ENCODE results near the gene ADAMTSL3.

The ADAMTSL3 gene, protein sequence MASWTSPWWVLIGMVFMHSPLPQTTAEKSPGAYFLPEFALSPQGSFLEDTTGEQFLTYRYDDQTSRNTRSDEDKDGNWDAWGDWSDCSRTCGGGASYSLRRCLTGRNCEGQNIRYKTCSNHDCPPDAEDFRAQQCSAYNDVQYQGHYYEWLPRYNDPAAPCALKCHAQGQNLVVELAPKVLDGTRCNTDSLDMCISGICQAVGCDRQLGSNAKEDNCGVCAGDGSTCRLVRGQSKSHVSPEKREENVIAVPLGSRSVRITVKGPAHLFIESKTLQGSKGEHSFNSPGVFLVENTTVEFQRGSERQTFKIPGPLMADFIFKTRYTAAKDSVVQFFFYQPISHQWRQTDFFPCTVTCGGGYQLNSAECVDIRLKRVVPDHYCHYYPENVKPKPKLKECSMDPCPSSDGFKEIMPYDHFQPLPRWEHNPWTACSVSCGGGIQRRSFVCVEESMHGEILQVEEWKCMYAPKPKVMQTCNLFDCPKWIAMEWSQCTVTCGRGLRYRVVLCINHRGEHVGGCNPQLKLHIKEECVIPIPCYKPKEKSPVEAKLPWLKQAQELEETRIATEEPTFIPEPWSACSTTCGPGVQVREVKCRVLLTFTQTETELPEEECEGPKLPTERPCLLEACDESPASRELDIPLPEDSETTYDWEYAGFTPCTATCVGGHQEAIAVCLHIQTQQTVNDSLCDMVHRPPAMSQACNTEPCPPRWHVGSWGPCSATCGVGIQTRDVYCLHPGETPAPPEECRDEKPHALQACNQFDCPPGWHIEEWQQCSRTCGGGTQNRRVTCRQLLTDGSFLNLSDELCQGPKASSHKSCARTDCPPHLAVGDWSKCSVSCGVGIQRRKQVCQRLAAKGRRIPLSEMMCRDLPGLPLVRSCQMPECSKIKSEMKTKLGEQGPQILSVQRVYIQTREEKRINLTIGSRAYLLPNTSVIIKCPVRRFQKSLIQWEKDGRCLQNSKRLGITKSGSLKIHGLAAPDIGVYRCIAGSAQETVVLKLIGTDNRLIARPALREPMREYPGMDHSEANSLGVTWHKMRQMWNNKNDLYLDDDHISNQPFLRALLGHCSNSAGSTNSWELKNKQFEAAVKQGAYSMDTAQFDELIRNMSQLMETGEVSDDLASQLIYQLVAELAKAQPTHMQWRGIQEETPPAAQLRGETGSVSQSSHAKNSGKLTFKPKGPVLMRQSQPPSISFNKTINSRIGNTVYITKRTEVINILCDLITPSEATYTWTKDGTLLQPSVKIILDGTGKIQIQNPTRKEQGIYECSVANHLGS (N-terminal part only)

GRCh38 chr15:83653639-83654378 lies at the start of gene ADAMTSL3:
Gene ADAMTSL3, plus strand, starts transcription at chr15:83654123. Its CDS starts 1,639 bp downstream, at chr15:83655762.
- DNase-seq = no peak

DNA sequence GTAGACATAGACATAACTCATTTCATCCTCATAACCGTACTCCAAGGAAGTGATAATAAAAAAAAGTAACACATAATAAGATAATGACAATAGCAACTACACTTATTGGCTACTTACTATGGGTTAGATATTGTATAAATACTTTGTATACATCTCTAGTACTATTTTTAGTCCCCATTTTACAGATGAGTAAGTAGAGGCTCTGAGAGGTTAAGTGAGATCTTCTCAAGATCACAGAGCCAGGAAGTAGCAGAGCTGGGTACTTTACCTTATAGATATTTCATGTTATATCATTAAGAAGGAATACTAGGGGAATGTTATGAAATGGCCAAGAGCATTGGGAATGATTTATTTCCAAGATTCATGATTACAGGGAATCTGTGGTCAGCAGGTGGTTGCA lies 49.4 kb upstream of the ADAMTSL3 start:
- no peak for DNase-seq

GRCh38 chr15:83605111-83605945 lies 48.6 kb upstream of the ADAMTSL3 start:
- no peak for DNase-seq

GRCh38 chr15:83610132-83610531 lies 43.8 kb upstream of the ADAMTSL3 start:
- no peak for DNase-seq

DNA sequence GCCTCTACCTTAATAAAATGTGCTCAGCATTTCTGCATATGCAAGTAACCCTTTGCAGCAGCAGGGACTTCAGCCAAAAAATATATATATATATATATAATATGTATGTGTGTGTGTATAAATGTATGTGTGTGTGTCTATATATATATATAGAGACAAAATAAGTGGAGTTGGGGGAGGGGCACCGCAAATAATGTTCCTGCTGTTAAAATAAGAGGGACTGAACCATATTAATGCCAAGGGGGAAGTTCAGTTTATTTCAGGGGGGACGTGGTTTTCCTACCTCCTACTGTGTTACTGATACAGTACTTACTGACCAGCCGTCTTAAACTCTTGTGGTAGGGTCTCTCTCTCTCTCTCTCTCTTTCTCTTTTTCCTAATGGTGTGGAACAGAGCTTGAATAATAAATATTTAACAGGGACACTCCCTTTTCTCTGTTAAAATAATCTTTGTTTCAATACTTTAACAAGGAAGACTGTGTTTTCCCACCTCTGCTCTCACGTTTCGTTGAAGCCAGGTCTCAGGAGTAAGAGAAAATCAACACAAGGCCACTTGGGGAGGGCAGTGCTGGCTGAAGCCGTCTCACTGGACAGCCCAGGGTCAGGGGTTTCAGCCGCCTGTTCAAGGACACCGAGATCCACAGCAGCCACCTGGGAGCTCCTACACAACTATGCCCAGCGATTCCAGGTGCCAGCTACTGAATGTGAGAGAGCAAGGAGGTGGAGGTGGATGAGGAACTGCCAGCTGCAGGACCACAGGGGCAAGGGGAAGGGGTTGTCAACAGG lies 42.8 kb upstream of the ADAMTSL3 start:
- DNase-seq = no peak

- no peak for DNase-seq
Observed at GRCh38 chr15:83612226-83612625, 41.7 kb upstream of the ADAMTSL3 start.

DNA sequence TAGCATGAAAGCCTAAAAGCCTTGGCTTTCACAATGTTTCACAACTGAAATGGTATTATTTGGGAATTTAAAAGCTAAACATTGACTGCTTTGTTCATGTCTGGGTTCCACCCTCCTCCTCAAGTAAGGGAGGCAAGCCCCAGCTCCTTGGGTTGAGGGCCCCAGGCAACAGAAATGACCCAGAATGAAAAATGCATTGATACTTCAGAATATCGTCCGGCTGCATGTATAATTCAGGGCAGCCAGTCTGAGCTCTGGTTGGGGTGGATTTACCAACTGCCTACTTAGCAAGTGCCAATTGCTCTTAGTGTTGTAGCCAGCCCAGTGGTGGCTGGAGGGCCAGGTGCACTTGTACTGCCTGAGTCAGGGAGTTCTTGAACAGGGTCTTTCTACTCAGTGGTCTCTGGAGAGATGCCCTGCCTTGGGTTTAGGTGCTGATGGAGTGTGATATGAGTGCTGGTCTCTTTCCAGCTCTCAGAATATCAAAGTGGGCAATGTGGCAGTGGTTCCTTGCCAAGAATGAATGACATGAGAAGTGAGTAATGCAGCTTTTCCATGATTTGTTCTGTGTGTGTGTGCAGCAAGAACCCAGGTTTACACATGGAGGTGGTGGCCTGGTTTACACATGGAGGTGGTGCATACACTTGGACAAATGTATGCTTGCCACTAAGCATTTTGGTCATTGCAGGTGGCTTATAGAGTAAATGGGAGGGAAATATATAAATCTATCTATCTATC lies 40.9 kb upstream of the ADAMTSL3 start:
- no peak for DNase-seq

DNA sequence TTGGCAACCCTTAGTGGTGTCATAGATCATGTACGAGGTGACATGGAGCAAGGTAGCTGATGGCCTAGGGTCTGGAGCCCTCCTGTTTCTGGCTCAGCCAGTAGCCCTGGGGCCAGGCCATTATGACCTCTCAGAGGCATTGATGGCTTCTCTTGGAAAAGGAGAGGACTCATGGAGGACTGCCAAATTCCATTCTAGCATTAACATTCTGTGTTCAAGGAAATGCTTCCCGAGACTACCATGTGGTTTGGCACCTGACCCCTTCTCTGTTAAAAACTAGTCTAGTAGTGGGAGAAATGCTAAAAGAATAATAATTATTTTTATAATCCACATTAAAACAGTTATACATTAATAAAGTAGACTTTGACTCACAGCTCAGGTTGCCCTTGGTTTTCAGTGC lies 40.2 kb upstream of the ADAMTSL3 start:
- DNase-seq = no peak

GRCh38 chr15:83616840-83617239 lies 37.1 kb upstream of the ADAMTSL3 start:
- no peak for DNase-seq

GRCh38 chr15:83626171-83626802 lies 27.6 kb upstream of the ADAMTSL3 start:
- DNase-seq = no peak

DNA sequence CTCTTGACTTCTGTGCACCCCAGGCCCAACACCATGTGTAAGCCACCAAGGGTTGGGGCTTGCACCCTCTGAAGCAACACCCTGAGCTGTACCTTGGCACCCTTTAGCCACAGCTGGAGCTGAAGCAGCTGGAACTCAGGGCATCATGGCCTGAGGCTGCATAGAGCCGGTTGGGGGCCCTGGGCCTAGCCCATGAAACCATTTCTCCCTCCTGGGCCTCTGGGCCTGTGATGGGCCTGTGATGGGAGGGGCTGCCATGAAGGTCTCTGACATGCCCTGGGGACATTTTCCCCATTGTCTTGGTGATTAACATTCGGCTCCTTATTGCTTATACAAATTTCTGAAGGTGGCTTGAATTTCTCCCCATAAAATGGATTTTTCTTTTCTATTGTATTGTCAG lies 22.4 kb upstream of the ADAMTSL3 start:
- DNase-seq = no peak

DNA sequence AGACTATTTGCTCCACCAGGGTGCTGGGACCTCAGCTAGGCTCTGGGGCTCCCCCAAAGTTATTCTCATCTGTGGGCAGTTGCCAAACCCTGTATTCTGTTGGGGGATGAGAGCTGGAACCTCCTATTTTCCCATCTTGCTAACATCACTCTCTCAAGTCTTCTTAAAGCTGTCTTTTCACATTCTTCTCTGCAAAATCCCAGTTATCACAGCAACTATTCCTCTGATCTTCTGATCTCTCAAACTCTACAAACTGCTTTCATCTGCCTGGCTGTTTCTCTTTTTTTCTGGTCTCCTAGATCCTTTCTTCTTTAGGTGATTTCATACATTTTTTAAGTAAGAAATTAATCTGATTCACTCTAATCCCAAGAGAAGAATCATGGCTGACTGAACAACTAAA lies 10.7 kb upstream of the ADAMTSL3 start:
- DNase-seq = no peak

DNA sequence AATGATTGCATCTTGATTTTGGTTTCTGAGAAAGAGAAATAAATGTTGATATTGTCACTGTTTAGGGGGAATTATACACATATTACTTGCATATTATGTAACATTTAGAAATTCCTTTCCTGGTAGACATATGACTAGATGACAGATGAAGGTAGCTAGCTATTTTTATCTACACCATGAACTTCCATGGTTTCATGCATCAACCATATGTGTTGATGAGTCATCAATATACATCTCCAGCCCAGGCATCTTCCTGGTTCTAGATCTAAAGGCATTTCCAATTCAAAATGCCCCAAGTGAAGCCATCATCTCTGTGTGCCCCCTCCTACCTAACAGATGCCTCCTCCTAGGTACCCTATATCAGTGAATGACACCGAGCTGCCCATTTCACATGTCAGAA lies 9.5 kb upstream of the ADAMTSL3 start:
- no peak for DNase-seq

DNA sequence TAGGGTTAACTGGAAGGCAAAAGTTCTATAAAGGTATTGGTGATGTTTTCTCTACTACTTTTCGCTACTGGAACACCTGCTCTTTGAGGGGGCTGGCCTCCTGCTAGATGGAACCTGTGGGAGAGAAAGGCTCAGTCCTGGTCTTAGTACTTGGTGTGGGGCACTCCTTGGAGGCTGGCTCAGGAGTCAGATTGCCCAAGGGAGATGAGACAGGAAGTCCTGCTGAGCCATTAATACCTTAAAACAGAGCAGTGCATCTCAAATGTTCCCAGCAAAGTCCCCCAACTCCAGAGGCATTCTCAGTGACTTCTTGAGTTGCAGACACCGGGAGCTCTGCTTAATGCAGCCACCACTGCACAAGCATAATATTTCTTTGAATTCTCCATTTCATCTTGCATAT lies 3.1 kb upstream of the ADAMTSL3 start:
- no peak for DNase-seq

GRCh38 chr15:83651541-83651940 lies 2.4 kb upstream of the ADAMTSL3 start:
- no peak for DNase-seq

GRCh38 chr15:83652626-83653204 lies 1.2 kb upstream of the ADAMTSL3 start:
- no peak for DNase-seq

DNA sequence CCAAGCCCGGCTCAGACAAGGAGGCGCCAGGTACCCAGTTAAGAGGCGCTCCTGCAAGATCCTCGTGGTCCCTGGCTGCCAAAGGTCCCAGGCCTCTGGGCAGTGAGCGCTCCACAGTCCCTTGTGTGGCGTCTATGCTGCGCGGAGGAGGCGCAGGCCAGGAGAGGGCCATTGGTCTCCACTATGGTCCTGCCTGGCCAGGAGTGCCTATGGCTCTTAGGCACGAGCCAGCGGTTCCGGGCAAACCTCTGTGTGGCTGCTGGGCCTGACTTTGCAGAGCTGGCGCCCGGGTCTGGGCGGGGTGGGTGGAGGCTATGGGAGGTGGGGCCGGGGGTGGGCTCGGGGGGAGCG lies 660 bp upstream of the ADAMTSL3 start:
- DNase-seq = no peak

GRCh38 chr15:83654379-83655236 lies 685 bp downstream of the ADAMTSL3 start:
- no peak for DNase-seq

Data from NCI-H1092 treated with DMSO at 0.1 percent for 48 hours (cell line).